ENCODE measurements around the gene PTCH1.

- TF ChIP-seq EZH2phosphoT487 (IDR thresholded peaks at IDR 0.05; ENCODE audit: low read depth) (no peak), CTCF (IDR thresholded peaks at IDR 0.05; ENCODE audit: low read depth, low read length) (no peak)
These were observed 61.1 kb downstream of the PTCH1 start for GRCh38 chr9:95455714-95456113.
